Ovary (tissue), 9 donors: ENCODE results near the gene PPP1R9B. TPM values are rescaled to one million over a fixed set of nuclear protein-coding genes. Genes with fewer than 3 reads are reported as not detected.

ENCODE experiments used
- DNase-seq, 5 donors: peaks; one replicate each; pipeline ENCODE4 v3.0.0-alpha.2; 2019 to 2020
- H3K27ac ChIP-seq, 2 donors: fragments of 200-600 bp; one replicate each; pipeline versions ENCODE4 v1.5.1 to v1.8.0; 2019 to 2022
- H3K27me3 ChIP-seq: fragments of 200-600 bp; one replicate; pipeline ENCODE4 v1.8.0; 2022
- H3K36me3 ChIP-seq: fragments of 200-600 bp; sonication (generic); one replicate; pipeline ENCODE4 v1.5.1; 2019
- H3K4me1 ChIP-seq: one replicate; pipeline ENCODE4 v1.8.1; 2013; ENCODE audit warnings: mild to moderate bottlenecking, moderate library complexity; ENCODE audit not compliant: insufficient read depth
- H3K4me3 ChIP-seq: fragments of 200-600 bp; sonication (generic); one replicate; pipeline ENCODE4 v1.5.1; 2017
- H3K9me3 ChIP-seq, 2 donors: fragments of 200-600 bp in 1 of 2; sonication (generic) in 1 of 2; one replicate each; pipeline versions ENCODE4 v1.5.1 to v1.8.1; 2013 to 2019; ENCODE audit warnings: mild to moderate bottlenecking in 1 of 2, moderate library complexity in 1 of 2
- EP300 ChIP-seq: sonication (generic); formaldehyde crosslinking; IDR thresholded peaks from one replicate; pipeline ENCODE4 v1.6.1; 2017; ENCODE audit warnings: antibody characterized with exemption
- POLR2A ChIP-seq: fragments of 450-650 bp; IDR thresholded peaks from one replicate; pipeline ENCODE4 v1.6.1; 2017; ENCODE audit warnings: antibody characterized with exemption, mild to moderate bottlenecking, moderate library complexity
- WGBS, 3 donors: extraction: QIAGEN DNeasy Blood & Tissue Kit in 1 of 3; methylation state at CpG; one replicate each; pipeline versions ENCODE4 v1.1.5 to v1.1.7; 2013 to 2017; 5-methylcytosine and 5-hydroxymethylcytosine counted together
- intact Hi-C, 4 donors: fragments of 100-400 bp; cut with DNase I; formaldehyde crosslinking; loops; one replicate each; pipeline versions ENCODE4 v1.11.0 to v1.15.1; 2022 to 2023
- polyA plus RNA-seq, 2 donors: library from polyadenylated mRNA; stranded (reverse); fragments of 200-250 nt in 1 of 2; fragments of 350-450 nt in 1 of 2; fragmentation: Illumina TruSeq in 1 of 2; extraction: RNeasy Lipid Tissue Mini Kit (QIAGEN cat#74804) in 1 of 2; gene quantifications; one replicate each; pipeline ENCODE4 v1.2.3, GENCODE V29; 2013 to 2014
- total RNA-seq, 7 donors: library from RNA; depleted of rRNA in 2 of 7; stranded (reverse); fragments of >200 nt in 2 of 7; fragmentation: NEBNext Ultra II Directional in 3 of 7; extraction: Animal tissue kit (Norgen Biotek cat#: 25700) in 3 of 7; gene quantifications; one replicate each; pipeline versions ENCODE4 v1.1.0 to v1.2.4, GENCODE V29; 2016 to 2023
- TF ChIP-seq, protein P1 (sequence below), 3 donors: fragments of 450-650 bp in 2 of 3; fragments of 200-600 bp in 1 of 3; IDR thresholded peaks; one replicate each; pipeline versions ENCODE4 v1.5.1 to v1.8.0; 2016 to 2022; ENCODE audit warnings: antibody characterized with exemption in 3 of 3, mild to moderate bottlenecking in 1 of 3
- donor health status: DM: no; HTN: no; CAD: no; lungs with moderate emphysema.
- donor health status: DM: no; HTN: no; CAD: no.
- donor health status: Bipolar disorder and iron deficiency.
- donor health status: DM: yes; HTN: yes; CAD: no.
- donor health status: DM: no; HTN: no; CAD: no.
- donor health status: DM: yes; HTN: yes; CAD: no.

Gene PPP1R9B
- total and polyA plus RNA-seq, 9 donors = 14.8 to 109 (median 64.3) TPM

DNA sequence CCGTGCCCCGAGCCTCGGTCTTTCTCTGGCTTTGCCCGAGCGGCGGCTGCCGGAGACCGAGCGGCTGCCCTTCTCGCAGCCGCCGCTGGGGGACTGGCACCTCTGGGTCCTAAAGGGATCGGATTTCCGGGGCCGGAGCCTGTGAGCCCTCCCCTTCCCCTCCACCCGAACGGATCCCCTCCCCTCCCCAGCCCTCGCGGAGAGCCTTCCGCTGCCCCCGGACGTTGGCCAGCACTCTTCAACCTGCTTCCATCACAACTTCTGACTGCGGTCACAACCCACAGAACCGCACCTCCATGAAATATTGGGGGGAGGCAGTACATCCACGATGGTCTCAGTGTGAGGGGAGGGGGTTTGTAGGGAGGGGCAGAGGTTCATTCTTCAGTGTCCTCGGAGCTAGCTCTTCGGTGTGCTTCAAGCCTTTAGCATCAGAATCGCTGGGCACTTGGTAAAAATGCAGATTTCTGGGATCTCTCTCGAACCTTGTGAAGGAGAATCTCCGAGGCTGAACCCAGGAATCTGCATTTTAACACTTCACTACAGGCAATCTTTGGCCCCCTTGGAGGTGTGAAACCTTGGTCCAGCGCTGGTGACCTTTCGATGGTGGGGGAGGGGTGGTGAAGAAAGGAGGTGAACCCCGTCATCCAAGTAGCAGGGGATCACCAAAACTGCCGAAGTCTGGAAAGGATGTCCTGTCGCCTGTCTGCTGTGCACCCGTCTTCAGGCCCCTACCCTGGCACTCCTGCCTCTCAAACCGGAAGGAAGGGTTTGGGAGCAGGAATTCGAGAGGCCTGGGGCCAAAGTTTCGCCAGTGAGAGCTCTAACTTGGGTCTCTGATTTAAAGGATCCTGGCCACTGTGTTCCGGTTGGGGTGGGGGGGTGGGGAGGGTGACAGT is 812 bp upstream of the PPP1R9B start:
- Histone ChIP-seq H3K27me3 (no peaks in the 10 kb centered on the region), H3K27ac (peak overlapping the region; percentile 77 to 81), H3K4me1 (peaks cover 32% of the 10 kb centered on the region), H3K36me3 (no peaks in the 10 kb centered on the region), H3K9me3 (no peaks in the 10 kb centered on the region), H3K4me3 (peak overlapping the region; percentile 82)
- 1% methylated on average over 18 to 40 of the region's 40 CpGs for WGBS, 3 donors
- TF ChIP-seq EP300 = no peak
- TF ChIP-seq, protein P1, sequence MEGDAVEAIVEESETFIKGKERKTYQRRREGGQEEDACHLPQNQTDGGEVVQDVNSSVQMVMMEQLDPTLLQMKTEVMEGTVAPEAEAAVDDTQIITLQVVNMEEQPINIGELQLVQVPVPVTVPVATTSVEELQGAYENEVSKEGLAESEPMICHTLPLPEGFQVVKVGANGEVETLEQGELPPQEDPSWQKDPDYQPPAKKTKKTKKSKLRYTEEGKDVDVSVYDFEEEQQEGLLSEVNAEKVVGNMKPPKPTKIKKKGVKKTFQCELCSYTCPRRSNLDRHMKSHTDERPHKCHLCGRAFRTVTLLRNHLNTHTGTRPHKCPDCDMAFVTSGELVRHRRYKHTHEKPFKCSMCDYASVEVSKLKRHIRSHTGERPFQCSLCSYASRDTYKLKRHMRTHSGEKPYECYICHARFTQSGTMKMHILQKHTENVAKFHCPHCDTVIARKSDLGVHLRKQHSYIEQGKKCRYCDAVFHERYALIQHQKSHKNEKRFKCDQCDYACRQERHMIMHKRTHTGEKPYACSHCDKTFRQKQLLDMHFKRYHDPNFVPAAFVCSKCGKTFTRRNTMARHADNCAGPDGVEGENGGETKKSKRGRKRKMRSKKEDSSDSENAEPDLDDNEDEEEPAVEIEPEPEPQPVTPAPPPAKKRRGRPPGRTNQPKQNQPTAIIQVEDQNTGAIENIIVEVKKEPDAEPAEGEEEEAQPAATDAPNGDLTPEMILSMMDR (IDR thresholded peaks at IDR 0.05) = peak in 2 of 3 donors; percentile 52 to 68
- DNase-seq = peak; percentile 86 to 89 (median 89)
- intact Hi-C loops = loop anchor here in 1 of 4 donors (5.0 kb wide), 1 partner anchor 1604 kb away; the partner anchor contains the start of gene HOXB2

DNA sequence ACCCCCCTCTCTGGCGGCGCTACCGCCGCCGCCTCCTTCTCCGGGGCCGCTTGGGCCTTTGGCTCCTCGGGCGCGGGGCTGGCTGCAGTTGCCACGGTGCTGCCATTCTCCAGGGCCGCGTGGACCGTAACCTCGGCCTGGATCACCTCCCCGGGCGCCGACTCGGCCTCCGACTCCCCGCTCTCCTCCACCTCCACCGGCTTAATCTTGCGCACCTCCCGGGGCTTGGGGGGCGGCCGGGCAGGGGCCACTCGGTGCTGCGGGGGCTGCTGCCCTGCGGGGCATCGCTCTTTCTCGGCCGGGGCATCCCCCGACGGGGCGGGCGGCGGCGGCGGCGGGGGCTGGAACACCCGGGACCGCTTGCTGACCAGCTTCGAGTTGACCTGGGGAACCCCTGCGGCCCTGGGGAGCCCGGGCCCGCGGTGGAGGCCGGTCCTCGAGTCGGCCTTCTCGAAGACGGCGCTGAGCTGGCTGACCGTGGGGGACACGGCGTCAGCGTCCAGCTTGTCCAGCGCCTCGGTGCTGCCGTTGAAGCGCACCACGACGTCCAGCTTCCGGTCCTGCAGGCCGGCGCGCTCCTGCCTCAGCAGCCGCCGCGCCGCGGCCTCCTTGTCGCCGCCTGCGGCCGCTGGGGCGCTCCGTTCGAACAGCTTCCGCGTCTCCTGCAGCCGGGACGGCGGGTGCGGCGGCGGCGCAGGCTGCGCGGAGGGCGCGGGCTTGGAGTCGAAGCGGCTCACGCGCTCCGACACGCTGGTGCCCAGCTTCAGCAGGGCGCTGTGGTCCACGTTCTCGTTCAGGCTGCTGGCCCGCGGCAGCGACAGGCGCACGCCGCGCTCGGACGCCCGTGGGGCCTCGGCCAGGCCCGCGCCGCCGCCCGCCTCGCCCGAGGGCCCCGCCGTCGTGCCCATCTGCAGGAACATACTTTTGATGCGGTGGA is 792 bp downstream of the PPP1R9B start:
- Histone ChIP-seq H3K36me3 (no peaks in the 10 kb centered on the region), H3K4me3 (peak overlapping the region; percentile 82), H3K27ac (peak overlapping the region; percentile 77 to 81), H3K27me3 (no peaks in the 10 kb centered on the region), H3K9me3 (no peaks in the 10 kb centered on the region), H3K4me1 (peaks cover 30% of the 10 kb centered on the region)
- WGBS, 3 donors = 0 to 1% (median 1%) methylated on average over 63 to 123 of the region's 123 CpGs
- TF ChIP-seq EP300 = no peak
- TF ChIP-seq, protein P1 (IDR thresholded peaks at IDR 0.05) = peak in 2 of 3 donors; percentile 15 to 41
- DNase-seq = peak in 2 of 5 donors; percentile 50 to 73
- intact Hi-C loops = loop anchor here in 2 of 4 donors (2.0 to 5.0 kb wide), 2 partner anchors 35 to 1602 kb away; partner anchors contain the start of gene HOXB2 (in 1 of the 2)

DNA sequence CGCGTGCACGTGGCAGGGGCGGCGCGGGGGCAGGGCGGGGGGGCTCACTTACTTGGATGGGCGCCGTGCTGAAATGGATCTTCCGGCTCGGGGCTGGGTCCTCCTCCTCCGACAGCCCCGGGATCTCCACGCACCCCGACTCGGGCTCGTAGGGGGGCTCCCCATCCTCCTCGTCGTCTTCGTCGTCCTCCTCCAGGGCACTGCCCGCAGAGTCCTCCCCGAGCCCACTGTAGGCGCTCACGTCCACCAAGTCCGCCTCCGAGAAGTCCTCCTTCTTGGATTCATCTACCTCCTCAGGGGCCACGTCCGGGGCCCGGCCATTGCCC is 1.4 kb downstream of the PPP1R9B start:
- Histone ChIP-seq H3K9me3 (no peaks in the 10 kb centered on the region), H3K27me3 (no peaks in the 10 kb centered on the region), H3K27ac (peak overlapping the region; percentile 51 to 81), H3K36me3 (no peaks in the 10 kb centered on the region), H3K4me1 (peaks cover 24% of the 10 kb centered on the region), H3K4me3 (peak overlapping the region; percentile 82)
- 0 to 1% (median 0%) methylated on average over 23 to 30 of the region's 30 CpGs for WGBS, 3 donors
- no peak for DNase-seq
- intact Hi-C loops = loop anchor here in 1 of 4 donors (2.0 kb wide), 1 partner anchor 34 kb away; no protein-coding TSS in a partner anchor
- TF ChIP-seq, protein P1 (IDR thresholded peaks at IDR 0.05) = no peak
- TF ChIP-seq EP300 (no peak), POLR2A (no peak)
